GM18867 (cell line): ENCODE results near the gene ATP8A2.

Experiments used
- ATAC-seq: cut with Tn5 transposase; IDR thresholded peaks from one replicate; pipeline ENCODE4 v1.9.1; 2021; ENCODE audit warnings: mild to moderate bottlenecking, moderate library complexity; ENCODE audit not compliant: unreplicated experiment

The ATP8A2 gene

GRCh38 chr13:25380741-25381324 lies 9.1 kb downstream of the ATP8A2 start:
- ATAC-seq, result no peak

DNA sequence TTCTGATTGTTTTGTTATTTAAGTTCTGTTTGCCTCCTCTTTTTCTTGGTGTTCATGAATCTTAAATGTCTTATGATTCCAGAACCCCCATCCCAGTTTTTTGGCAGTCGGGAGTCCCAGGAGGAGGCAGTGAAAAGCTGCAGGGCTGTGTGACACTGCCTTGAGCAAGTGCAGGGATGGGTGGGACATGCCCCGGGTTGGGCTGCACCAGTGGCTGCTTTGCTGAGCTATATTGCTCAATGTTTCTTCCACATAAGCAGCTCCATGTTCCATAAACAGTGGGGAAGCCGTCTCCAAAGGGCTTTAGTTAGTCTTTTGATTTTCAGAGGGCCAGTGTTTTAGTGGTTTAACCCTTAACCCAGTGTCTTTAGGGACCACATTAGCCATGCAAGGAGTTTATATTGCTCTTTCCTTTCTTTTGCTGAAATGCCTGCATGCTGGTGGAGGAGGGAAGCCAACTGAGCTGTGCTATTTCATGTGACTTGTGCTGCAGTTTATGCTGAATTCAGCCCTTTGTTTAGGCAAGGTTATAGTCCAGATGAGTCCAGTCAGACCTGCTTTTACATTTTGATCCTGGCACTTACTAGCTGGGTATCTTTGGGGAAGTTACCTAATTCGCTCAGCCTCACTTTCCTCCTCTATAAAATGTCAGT lies 13.1 kb downstream of the ATP8A2 start:
- ATAC-seq, result no peak

DNA sequence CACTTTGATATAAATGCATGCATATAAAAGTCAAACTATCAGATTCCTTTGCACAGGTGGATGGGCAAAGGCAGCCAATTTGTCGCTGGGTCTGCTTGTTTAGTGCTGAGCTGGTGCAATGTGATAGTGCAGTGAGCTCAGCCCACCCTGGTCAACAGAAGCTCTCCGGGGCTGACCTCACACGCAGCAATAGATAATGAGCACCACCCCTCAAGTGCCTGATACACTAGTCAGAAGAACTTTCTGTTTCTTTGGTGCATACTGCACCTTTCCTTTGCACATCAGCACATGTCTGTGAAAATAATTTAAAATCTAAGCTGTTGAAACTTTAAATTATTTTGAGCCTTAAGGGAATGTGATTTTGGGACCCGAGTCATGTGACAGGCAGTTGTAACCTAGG lies 20.2 kb downstream of the ATP8A2 start:
- no peak for ATAC-seq

- no peak for ATAC-seq
Observed at GRCh38 chr13:25394402-25395060, 22.8 kb downstream of the ATP8A2 start.

DNA sequence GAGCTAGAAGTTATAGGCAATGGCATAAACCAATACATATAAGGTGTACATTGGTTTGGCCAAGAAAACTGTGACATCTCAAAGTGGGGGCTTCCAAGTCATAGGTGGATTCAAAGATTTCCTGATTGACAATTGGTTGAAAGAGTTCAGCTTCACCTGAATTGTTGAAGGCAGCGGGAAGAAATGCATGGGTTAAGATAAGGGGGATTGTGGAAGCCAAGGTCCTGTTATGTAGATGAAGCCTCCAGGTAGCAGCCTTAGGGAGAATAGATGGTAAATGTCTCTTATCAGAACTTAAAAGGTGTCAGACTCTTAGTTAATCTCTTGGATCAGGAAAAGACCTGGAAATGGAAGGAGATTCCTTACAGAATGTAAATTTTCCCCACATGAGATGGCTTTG lies 26.0 kb downstream of the ATP8A2 start:
- no peak for ATAC-seq

DNA sequence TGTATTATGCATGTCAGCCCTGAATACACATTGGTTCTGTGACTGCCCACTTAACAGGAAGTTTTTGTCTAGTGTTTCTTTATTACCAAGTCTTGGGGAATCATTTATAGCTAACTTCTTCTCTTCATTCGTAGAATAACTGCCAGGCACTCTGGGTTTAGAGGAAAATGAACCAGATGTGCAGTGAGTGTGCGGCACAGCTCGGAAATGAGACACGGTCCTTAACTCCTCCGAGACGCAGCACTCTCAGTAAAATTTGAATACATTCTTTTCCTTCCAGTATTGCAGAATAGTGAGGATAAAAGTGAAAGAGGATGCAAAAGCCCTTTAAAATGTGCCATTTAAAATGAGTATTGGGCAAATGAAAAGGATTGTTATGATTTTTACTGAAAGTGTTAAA lies 29.2 kb downstream of the ATP8A2 start:
- ATAC-seq, result no peak

DNA sequence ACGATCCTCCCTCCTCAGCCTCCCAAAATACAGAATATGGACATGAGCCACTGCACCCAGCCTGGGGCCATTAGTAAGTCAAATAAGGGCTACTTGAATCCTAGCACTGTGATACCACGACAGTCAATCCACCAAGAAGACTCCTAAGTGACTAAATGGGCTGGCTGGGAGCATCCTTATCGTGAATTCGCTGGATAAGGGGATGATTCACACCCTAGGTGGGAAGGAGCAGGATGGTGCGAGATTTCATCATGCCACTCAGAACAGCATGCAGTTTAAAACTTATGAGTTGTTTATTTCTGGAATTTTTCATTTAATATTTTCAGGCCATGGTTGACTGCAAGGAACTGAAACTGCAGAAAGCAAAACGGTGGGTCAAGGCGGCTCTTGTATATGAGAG lies 30.2 kb downstream of the ATP8A2 start:
- ATAC-seq, result no peak

GRCh38 chr13:25406377-25406776 lies 34.6 kb downstream of the ATP8A2 start:
- ATAC-seq, result no peak

GRCh38 chr13:25409938-25410337 lies 38.2 kb downstream of the ATP8A2 start:
- ATAC-seq, result no peak

GRCh38 chr13:25415241-25415640 lies 43.5 kb downstream of the ATP8A2 start:
- no peak for ATAC-seq

DNA sequence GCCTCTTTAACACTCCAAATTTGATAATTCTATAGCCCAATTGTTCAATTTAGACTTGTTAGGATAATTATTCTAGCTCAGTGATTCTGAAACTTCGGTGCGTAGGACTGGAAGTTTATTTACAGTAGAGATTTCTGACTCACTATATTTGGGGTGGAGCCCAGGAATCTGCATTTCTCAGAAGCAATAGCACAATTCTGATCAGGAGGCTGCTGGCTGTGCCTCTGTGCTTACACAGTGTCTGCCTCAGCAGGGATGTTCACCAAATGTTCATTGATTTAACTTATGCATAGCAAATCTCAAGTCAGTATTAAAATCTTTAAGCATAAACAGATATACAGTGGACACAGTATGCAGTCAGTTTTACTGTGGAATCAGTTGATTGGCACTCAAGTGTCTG lies 45.8 kb downstream of the ATP8A2 start:
- no peak for ATAC-seq

DNA sequence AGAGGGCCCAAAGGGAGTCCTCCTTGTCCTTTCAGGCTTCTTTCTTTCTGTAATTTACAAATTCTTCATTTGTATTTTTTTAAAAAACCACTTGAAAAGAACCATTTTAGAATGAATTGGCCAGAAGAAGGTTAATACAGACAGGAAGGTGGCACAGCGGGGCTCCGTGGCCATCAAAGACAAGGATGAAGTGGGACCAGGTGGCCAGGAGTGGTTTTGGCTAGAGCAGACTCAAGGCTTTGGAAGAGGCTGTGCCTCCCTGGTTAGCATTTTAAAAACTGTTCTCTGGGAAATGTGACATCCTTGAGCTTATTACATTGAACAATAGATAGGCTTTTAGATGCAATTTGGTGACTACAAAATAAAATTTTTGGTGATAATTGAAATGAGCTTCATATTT lies 48.4 kb downstream of the ATP8A2 start:
- no peak for ATAC-seq

DNA sequence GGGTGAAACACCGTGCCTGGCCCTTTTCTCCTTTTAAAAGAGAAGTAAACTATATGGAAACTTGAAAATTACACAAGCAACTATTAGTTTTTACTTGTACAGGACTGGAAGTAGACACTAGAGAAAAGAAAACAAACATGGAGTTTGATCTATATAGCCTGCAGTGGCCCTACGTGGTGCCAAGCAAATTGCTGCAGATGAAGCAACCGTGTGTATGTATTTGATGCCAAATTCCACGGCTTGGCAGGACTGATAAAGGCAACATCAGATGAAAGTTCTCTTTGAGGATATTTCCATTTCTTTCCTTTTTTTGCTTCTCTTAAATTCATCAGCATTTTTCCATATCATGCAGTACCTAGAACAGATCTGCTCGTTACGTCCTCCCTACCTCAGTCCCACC lies 49.8 kb downstream of the ATP8A2 start:
- no peak for ATAC-seq

DNA sequence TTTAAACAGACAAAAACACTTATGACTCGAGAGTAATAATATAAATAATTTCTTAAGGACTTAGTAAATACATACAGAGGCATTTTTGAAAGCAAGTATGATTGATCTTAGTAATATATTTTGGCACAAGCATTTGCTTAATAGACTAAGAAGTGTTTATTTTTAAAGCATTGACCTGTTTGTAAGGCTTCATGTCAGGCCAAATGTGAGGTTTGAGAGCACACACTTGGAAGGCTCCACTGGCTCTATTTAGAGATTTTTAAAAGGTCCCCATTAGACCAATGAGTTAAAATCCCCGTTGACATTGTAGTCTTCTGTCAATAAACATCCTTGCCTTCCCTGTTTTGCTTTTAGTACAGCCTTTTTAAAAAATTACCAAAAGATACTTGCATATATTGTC lies 50.4 kb downstream of the ATP8A2 start:
- no peak for ATAC-seq

GRCh38 chr13:25423831-25424230 lies 52.1 kb downstream of the ATP8A2 start:
- ATAC-seq, result no peak

DNA sequence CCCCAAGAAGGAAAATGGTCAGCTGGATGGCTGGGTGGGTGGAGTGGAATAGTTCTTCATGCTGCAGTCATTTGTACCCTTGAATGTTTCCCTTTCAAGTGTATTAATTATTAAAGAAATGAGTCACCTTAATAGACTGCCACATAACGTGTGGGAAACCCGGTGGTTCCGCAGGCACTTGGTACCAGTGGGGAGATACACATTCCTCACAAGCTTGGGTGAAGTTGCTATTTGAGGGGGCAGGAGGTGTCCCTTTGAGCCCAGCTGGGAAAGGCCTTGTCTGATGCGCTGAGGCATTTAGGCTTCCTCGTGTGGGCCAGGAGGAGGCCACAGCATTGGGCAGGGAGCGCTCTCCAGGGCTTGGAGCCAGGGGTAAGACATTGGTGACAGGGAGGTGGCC lies 57.7 kb downstream of the ATP8A2 start:
- ATAC-seq, result no peak

- no peak for ATAC-seq
Observed at GRCh38 chr13:25432691-25433090, 60.9 kb downstream of the ATP8A2 start.

GRCh38 chr13:25440061-25440460 lies 68.3 kb downstream of the ATP8A2 start:
- ATAC-seq, result no peak

GRCh38 chr13:25446261-25446660 lies 74.5 kb downstream of the ATP8A2 start:
- ATAC-seq, result no peak

DNA sequence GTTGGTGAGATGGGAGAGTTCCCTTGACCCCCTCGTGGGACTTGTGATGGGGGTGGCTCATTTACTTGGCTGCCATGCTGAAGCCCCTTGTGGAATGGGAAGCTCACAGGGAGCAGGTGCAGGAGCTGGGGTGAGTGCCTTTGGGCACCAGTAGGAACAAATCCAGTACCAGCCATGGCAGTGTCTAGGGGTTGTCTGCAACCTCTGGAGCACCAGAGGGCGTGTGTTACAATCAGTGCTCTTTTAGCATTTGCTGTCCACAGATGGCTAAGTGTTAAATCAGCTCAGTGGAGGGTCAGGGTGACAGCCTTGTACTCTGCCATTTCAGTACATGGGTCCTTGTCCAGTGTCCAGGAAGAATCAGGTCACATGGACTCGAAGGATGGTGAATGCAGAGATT lies 75.6 kb downstream of the ATP8A2 start:
- no peak for ATAC-seq

DNA sequence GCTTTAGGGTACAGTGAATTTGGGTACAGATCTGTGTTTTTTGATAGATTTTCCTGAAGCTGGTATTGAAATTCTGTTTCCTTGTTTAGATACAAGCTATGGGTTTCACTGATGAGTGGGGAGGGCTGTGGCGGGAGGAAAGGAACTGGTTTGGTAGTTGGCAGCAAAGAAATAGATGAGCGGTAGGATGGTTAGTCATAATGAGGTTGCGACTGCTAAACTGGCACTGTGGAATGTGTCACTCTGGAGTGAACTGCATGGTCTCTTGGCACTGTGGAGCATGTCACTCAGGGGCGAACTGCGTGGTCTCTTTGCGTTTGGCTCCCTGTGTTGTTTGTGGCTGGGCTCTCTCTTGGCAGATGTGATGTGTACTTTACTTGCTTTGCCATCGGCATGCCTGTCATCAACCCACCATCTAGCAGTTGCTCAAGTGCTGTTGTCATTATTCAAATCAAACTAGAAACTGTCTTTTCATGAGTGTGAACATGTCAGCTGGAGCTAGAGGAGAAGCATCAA lies 82.1 kb downstream of the ATP8A2 start:
- ATAC-seq, result no peak

GRCh38 chr13:25455146-25455545 lies 83.4 kb downstream of the ATP8A2 start:
- no peak for ATAC-seq
